Activated CD4-positive, CD25-positive, alpha-beta regulatory T cell treated with anti-CD3 and anti-CD28 coated beads, Interleukin-2, amount 50 U/mL, for 16 hours (primary cell): ENCODE data around the gene PQBP1.
"Not testable (repeated sequence)": the region's sequence is repeated elsewhere in the genome, so short reads cannot be mapped to it uniquely, and the experiment has no call there.

Source experiments
- DNase-seq: peaks from one replicate; pipeline ENCODE4 v3.0.0-alpha.2; 2020; ENCODE audit warnings: low read depth, low spot score

PQBP1 gene, protein sequence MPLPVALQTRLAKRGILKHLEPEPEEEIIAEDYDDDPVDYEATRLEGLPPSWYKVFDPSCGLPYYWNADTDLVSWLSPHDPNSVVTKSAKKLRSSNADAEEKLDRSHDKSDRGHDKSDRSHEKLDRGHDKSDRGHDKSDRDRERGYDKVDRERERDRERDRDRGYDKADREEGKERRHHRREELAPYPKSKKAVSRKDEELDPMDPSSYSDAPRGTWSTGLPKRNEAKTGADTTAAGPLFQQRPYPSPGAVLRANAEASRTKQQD

GRCh38 chrX:48897625-48898306 is at the start of gene PQBP1, which contains the start of gene TIMM17B:
TSS of gene PQBP1 (plus strand) at chrX:48897930. CDS start at chrX:48898510, 580 bp downstream.
TSS of gene TIMM17B (minus strand) at chrX:48897768. CDS start at chrX:48897749, 19 bp downstream.
- peak; percentile 74 for DNase-seq

- DNase-seq = no peak
These were observed 48.9 kb upstream of the PQBP1 start for GRCh38 chrX:48848847-48849246.

- DNase-seq = no peak
These were observed 44.9 kb upstream of the PQBP1 start for GRCh38 chrX:48852857-48853256.

GRCh38 chrX:48853494-48853893 is 44.2 kb upstream of the PQBP1 start:
- DNase-seq = not testable (repeated sequence)

DNA sequence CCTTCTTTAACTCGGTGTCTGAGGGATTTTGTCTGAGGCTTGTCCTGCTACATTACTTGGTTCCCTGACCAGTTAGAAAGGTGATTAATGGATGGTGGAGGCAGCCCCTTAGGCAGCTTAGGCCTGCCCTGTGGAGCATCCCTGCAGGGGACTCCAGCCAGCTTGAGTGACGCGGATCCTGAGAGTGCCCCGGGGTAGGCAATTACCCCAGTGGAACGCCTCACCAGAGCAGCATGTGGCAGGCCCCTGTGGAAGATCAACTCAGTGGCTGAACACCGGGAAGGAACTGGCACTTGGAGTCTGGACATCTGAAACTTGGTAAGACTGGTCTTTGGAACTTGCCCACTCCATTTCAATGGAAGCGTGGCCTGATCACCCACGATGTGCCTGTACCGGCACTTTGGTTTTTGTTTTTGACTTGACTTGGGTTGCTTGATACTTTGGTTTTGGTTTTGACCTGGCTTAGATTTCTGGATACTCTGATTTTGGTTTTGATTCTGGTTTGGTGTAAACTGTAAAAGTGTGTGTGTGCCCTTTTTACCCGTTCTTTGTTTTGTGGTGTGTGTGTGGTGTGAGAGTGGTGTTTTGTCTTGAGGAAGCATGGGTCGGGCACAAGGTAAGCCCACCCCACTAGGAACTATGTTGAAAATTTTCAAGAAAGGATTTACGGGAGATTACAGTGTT is 43.5 kb upstream of the PQBP1 start:
- DNase-seq = not testable (repeated sequence)

- DNase-seq = no peak
These were observed 42.8 kb upstream of the PQBP1 start for GRCh38 chrX:48854898-48855297.

GRCh38 chrX:48864210-48864609 is 33.5 kb upstream of the PQBP1 start:
- no peak for DNase-seq

GRCh38 chrX:48872017-48872416 is 25.7 kb upstream of the PQBP1 start:
- not testable (repeated sequence) for DNase-seq

DNA sequence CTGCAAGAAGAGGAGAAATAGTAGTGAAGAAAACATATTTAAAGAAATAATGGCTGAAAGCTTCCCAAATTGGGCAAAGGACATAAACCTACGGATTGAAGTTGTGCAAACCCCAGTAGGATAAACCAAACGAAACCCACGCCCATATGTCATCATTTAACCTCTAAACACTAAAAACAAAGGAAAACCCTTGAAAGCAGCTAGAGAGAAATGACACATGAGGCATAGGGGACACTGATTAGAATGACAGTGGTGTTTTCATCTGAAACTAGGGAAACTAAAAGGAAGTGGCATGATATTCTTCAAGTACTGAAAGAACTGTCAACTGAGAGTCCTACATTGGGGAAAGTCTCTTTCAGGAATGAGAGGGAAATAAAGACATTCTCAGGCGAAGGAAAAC is 20.8 kb upstream of the PQBP1 start:
- not testable (repeated sequence) for DNase-seq

DNA sequence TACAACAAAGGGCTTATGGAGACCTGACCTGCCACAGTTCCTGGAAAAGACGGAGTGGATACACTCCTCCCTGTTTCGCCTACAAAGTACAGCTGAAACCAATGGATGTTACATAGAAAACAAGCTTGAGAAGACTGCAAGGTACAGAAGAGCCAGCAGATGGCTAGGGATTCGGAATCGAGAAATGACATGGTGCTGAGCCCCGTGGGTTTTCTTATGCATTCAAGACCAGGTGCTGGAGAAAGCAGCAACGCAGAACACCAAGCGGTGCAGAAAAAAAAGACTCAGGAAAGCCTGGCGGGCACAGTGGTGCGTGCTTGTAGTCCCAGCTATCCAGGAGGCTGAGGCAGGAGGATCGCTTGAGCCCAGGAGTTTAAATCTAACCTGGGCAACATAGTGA is 14.0 kb upstream of the PQBP1 start:
- no peak for DNase-seq

- DNase-seq = not testable (repeated sequence)
These were observed 11.1 kb upstream of the PQBP1 start for GRCh38 chrX:48886586-48886985.

- no peak for DNase-seq
These were observed 7.3 kb upstream of the PQBP1 start for GRCh38 chrX:48890296-48890925.

- DNase-seq = no peak
These were observed 6.8 kb upstream of the PQBP1 start for GRCh38 chrX:48890934-48891401.

- DNase-seq = peak; percentile 55
These were observed 6.1 kb upstream of the PQBP1 start for GRCh38 chrX:48891402-48892288.

GRCh38 chrX:48892896-48893295 is 4.8 kb upstream of the PQBP1 start:
- DNase-seq = no peak

GRCh38 chrX:48893556-48894348 is 4.0 kb upstream of the PQBP1 start:
- DNase-seq = no peak

DNA sequence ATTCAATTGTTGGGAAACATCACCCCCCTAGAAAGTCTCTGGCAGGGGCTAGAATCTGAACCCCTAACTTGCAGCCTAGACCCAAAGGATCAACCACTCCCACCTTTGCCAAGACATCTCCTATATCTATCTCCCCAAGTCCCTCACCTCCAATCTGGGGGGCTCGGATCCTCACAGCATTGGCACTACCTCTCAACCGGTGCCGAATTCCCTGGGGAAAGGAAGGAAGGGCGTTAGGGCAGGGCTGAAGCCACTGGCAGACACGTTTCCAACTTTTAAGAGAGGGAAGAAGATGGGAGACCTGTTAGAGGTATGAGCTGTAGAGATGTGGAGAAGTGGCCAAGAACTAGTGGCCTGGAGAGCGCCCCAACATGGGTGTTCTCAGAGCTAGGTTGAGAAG is 2.8 kb upstream of the PQBP1 start:
- DNase-seq = no peak

GRCh38 chrX:48896611-48897011 is 1.1 kb upstream of the PQBP1 start:
- DNase-seq = no peak

DNA sequence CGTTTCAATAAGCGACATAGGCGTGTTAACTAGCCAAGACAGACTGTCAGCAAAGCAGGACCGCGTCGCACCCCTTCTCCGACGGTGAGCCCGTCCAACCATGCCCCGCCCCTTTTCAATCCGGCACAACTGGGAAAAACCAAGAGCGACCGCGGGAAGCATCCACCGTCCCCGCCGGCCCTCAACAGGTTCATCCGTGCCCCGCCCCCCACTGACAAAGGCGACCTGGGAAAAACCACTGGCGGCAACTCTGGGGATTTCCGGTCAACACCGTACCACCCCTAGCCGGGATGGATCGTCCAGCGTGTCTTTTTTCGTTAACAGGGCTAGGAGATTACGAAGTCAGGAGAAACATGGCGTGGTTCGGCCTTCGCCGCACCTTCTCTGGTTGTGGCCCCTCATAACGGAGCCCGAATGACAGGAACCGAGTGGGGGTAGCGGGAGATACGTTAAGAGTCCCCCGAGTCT is 539 bp upstream of the PQBP1 start:
- DNase-seq = no peak

DNA sequence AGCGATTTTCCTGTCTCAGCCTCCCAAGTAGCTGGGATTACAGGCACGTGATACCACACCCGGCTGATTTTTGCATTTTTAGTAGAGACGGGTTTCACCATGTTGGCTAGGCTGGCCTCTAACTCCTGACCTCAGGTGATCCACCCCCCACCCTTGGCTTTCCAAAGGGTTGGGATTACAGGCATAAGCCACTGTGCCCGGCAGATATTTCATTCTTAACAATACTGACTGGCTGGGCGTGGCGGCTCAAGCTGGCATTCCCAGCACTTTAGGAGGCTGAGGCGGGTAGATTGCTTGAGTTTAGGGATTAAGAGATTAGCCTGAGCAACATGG is 1.3 kb downstream of the PQBP1 start:
- no peak for DNase-seq
